PC-9 (cell line): ENCODE measurements around the gene CFAP92.

Source experiments
- EZH2 ChIP-seq: fragments of 200-600 bp; sonication (generic); IDR thresholded peaks from 2 replicates; pipeline ENCODE4 v1.8.0; 2017; ENCODE audit warnings: antibody characterized with exemption, low read depth
- TF ChIP-seq, protein P1 (sequence below): fragments of 200-600 bp; sonication (generic); conservative IDR thresholded peaks from 2 replicates; pipeline ENCODE4 v1.6.1; 2017; ENCODE audit warnings: mixed run types, antibody characterized with exemption, mild to moderate bottlenecking, moderate library complexity

DNA sequence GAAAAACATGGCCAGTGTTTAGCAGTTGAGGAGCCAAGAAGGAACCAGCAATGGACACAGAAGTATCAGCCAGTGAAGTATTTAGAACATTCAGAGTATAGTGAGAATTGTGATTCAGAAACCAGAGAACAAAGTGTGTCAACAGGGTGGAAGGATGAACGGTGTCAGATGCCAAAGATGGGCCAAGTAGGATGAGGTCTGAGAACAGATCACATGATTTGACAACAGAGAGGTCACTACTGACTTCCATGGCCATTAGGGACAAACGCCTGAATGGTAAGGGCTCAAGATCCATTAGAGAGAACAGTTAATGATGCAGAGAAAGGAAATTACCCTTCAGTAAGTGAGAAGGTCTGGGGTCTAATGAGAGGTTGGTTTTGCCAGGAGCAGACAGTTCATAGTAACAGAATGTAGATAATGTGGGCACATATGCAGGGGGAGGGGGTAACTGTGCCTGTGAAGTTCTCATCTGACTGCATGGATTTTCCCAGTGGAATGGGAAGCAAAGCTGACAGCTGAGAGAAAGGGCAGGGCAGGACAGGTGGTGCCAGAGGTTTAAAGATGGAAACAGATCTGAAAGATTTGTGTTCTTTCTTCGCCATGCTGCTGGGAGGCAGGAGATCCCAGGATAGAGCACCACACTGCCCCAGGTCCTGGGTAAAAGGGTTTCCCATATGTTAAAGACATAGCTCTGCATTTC lies 119.2 kb downstream of the CFAP92 start:
- TF ChIP-seq, protein P1, sequence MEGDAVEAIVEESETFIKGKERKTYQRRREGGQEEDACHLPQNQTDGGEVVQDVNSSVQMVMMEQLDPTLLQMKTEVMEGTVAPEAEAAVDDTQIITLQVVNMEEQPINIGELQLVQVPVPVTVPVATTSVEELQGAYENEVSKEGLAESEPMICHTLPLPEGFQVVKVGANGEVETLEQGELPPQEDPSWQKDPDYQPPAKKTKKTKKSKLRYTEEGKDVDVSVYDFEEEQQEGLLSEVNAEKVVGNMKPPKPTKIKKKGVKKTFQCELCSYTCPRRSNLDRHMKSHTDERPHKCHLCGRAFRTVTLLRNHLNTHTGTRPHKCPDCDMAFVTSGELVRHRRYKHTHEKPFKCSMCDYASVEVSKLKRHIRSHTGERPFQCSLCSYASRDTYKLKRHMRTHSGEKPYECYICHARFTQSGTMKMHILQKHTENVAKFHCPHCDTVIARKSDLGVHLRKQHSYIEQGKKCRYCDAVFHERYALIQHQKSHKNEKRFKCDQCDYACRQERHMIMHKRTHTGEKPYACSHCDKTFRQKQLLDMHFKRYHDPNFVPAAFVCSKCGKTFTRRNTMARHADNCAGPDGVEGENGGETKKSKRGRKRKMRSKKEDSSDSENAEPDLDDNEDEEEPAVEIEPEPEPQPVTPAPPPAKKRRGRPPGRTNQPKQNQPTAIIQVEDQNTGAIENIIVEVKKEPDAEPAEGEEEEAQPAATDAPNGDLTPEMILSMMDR, result no peak
- TF ChIP-seq EZH2, result no peak
